Thoracic aorta (tissue), 2 donors: ENCODE results near the gene ZNF236. TPM values are rescaled to one million over a fixed set of nuclear protein-coding genes. Genes with fewer than 3 reads are reported as not detected.

Experiments used
- ATAC-seq: fragments of 150-250 bp; one replicate; pipeline ENCODE4 v1.8.0; 2017; ENCODE audit warnings: low read depth; ENCODE audit not compliant: insufficient number of reproducible peaks, low FRiP score
- DNase-seq: peaks from one replicate; pipeline ENCODE4 v3.0.0-alpha.2; 2020; ENCODE audit warnings: low spot score
- H3K27ac ChIP-seq, 2 donors: fragments of 200-600 bp; sonication (generic); 1 replicate in 1 of 2; 2 replicates in 1 of 2; pipeline ENCODE4 v1.5.1; 2016; ENCODE audit warnings: mild to moderate bottlenecking in 2 of 2, moderate library complexity in 2 of 2
- H3K27me3 ChIP-seq: fragments of 200-600 bp; sonication (generic); replicated peaks from 2 replicates; pipeline ENCODE4 v1.6.0; 2016; ENCODE audit warnings: mild to moderate bottlenecking; ENCODE audit not compliant: insufficient read depth
- H3K36me3 ChIP-seq: fragments of 200-600 bp; sonication (generic); one replicate; pipeline ENCODE4 v1.5.1; 2016
- H3K4me1 ChIP-seq, 2 donors: fragments of 200-600 bp; sonication (generic); 1 replicate in 1 of 2; 2 replicates in 1 of 2; pipeline versions ENCODE4 v1.5.1 to v1.6.0; 2016; ENCODE audit warnings: low read depth in 2 of 2, mild to moderate bottlenecking in 1 of 2; ENCODE audit not compliant: control insufficient read depth in 1 of 2
- H3K4me3 ChIP-seq: fragments of 200-600 bp; sonication (generic); 2 replicates; pipeline ENCODE4 v1.5.1; 2016; ENCODE audit warnings: mild to moderate bottlenecking
- H3K9me3 ChIP-seq: fragments of 200-600 bp; sonication (generic); 2 replicates; pipeline ENCODE4 v1.5.1; 2016
- CTCF ChIP-seq: fragments of 200-600 bp; sonication (generic); IDR thresholded peaks from one replicate; pipeline ENCODE4 v1.5.1; 2019; ENCODE audit warnings: antibody characterized with exemption
- total RNA-seq, 2 donors: library from RNA; depleted of rRNA; stranded (reverse); fragments of >200 nt; gene quantifications; one replicate each; pipeline versions ENCODE4 v1.1.0 to v1.2.3, GENCODE V29; 2016

The ZNF236 gene
- total RNA-seq, 2 donors from 2014 or later, result 14.1 to 22.5 TPM

GRCh38 chr18:76885001-76885400 is 62.6 kb downstream of the ZNF236 start:
- Histone ChIP-seq H3K36me3 (peaks cover 24% of the 10 kb centered on the region), H3K4me3 (no peak overlapping the region), H3K27ac (no peak overlapping the region), H3K9me3 (no peaks in the 10 kb centered on the region), H3K4me1 (no peaks in the 10 kb centered on the region), H3K27me3 (no peaks in the 10 kb centered on the region)
- no peak for TF ChIP-seq CTCF
- DNase-seq (no peak), ATAC-seq (no peak)

GRCh38 chr18:76886112-76886511 is 63.8 kb downstream of the ZNF236 start:
- no peaks in the 10 kb centered on the region for H3K9me3 ChIP-seq
- H3K4me3 ChIP-seq, result no peak overlapping the region
- H3K4me1 ChIP-seq, result no peaks in the 10 kb centered on the region
- ATAC-seq (no peak), DNase-seq (no peak)
- TF ChIP-seq CTCF, result no peak
- H3K27me3 ChIP-seq, result no peaks in the 10 kb centered on the region
- no peak overlapping the region for H3K27ac ChIP-seq
- peaks cover 21% of the 10 kb centered on the region for H3K36me3 ChIP-seq

- no peak overlapping the region for H3K4me3 ChIP-seq
- H3K36me3 ChIP-seq, result peaks cover 12% of the 10 kb centered on the region
- TF ChIP-seq CTCF, result no peak
- no peak overlapping the region for H3K27ac ChIP-seq
- H3K27me3 ChIP-seq, result no peaks in the 10 kb centered on the region
- no peaks in the 10 kb centered on the region for H3K9me3 ChIP-seq
- ATAC-seq, result no peak
- no peak for DNase-seq
- H3K4me1 ChIP-seq, result no peaks in the 10 kb centered on the region
Measured at GRCh38 chr18:76889091-76889699, 66.8 kb downstream of the ZNF236 start.

- DNase-seq (no peak), ATAC-seq (no peak)
- H3K27ac ChIP-seq, result no peak overlapping the region
- H3K36me3 ChIP-seq, result peaks cover 33% of the 10 kb centered on the region
- no peak overlapping the region for H3K4me3 ChIP-seq
- H3K4me1 ChIP-seq, result no peaks in the 10 kb centered on the region
- no peaks in the 10 kb centered on the region for H3K9me3 ChIP-seq
- H3K27me3 ChIP-seq, result no peaks in the 10 kb centered on the region
- no peak for TF ChIP-seq CTCF
Measured at GRCh38 chr18:76892832-76893231, 70.5 kb downstream of the ZNF236 start.

- H3K27ac ChIP-seq, result no peak overlapping the region
- no peak for TF ChIP-seq CTCF
- peaks cover 44% of the 10 kb centered on the region for H3K36me3 ChIP-seq
- DNase-seq (no peak), ATAC-seq (no peak)
- H3K27me3 ChIP-seq, result no peaks in the 10 kb centered on the region
- H3K9me3 ChIP-seq, result no peaks in the 10 kb centered on the region
- H3K4me3 ChIP-seq, result no peak overlapping the region
- no peaks in the 10 kb centered on the region for H3K4me1 ChIP-seq
Measured at GRCh38 chr18:76894566-76895346, 72.4 kb downstream of the ZNF236 start.
